HG03095 (cell line): Measurements from ENCODE around the gene RERE.
A peak's percentile ranks its signal among the peaks of the same experiment; 100 is the strongest.

Source experiments
- ATAC-seq: cut with Tn5 transposase; IDR thresholded peaks from one replicate; pipeline ENCODE4 v1.9.1; 2021; ENCODE audit warnings: moderate library complexity; ENCODE audit not compliant: unreplicated experiment

RERE gene

GRCh38 chr1:8438489-8438888 is 379.0 kb downstream of the RERE start:
- ATAC-seq, result no peak

- ATAC-seq, result no peak
These were observed 380.1 kb downstream of the RERE start for GRCh38 chr1:8437347-8437746.

GRCh38 chr1:8435569-8436071 is 381.8 kb downstream of the RERE start:
- no peak for ATAC-seq

GRCh38 chr1:8434101-8434500 is 383.3 kb downstream of the RERE start:
- ATAC-seq, result no peak

DNA sequence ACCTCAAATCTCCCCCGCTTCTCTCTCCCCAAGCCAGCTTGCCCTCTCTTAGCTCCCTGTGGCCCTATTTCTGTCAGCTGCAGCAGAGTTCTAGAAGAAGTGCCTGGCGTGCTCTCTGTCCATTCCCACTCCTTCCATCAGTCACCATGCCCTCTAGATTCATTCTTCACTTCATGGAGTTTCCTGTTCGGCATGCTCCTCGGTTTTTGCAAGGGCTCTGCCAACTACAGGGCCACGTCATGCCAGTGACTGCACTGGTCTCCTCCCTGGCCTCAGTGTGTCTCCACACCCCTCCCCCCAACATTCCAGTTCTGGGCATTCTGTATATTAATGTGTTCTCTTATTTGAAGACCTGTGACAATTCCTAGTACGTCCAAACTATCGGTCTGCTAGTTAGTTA is 385.7 kb downstream of the RERE start:
- ATAC-seq, result no peak

GRCh38 chr1:8431019-8431418 is 386.4 kb downstream of the RERE start:
- no peak for ATAC-seq

GRCh38 chr1:8430476-8430875 is 387.0 kb downstream of the RERE start:
- no peak for ATAC-seq

GRCh38 chr1:8429549-8430110 is 387.8 kb downstream of the RERE start:
- no peak for ATAC-seq

GRCh38 chr1:8428441-8428840 is 389.0 kb downstream of the RERE start:
- no peak for ATAC-seq

DNA sequence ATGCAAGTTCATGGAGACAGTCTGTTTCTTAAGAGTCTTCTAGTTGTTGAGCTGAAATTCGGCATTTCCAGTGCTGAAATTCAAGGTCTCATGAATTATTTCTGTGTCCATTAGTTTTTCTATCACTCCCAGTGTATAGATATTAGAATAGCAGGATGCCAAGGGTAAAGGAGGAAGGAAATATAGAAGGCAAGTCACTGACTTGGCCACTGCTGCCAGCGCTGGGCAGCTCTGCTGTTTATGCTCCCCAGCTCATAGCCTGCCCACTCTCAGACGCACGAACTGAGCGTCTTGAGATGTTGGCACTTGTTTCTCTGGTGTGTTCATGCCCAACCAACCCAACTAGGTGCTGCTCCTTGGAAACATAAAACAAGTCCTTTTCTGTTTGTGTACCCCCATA is 389.5 kb downstream of the RERE start:
- no peak for ATAC-seq

DNA sequence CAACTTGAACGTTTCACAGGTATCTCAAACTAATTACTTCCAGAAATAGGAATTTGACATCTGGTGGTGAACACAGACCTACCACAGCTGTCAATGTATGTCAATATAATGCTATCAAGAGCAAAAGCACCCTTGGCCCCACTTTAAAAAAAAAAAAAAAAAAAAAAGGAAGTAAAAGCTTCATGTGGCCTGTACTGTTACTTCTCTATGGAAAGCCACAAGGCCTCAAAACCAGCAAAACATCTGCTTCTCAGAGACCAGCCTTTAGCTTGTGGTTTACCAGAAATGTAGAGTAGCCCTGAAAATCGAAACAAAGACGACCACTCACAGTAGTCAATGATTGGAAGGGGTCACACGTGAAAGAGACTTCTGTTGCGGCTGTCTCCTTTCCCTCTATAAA is 389.9 kb downstream of the RERE start:
- ATAC-seq, result peak; percentile 51

DNA sequence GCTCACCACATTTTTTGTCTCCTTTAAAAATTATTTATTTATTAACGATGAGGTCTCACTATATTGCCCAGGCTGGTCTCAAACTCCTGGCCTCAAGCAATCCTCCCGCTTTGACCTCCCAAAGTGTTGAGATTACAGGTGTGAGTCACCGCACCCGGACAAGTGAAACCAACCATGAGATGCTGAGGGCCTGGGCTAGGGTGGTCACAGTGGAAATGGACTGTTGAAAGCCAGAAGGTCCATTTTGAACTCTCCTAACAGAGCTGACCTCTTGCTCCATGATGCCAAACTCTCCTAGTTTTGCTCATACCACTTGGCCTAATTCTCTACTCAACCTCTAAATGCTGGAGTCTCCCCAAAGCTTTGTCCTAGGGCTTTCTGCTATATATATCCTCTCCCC is 390.4 kb downstream of the RERE start:
- no peak for ATAC-seq

GRCh38 chr1:8425781-8426161 is 391.7 kb downstream of the RERE start:
- ATAC-seq, result no peak

DNA sequence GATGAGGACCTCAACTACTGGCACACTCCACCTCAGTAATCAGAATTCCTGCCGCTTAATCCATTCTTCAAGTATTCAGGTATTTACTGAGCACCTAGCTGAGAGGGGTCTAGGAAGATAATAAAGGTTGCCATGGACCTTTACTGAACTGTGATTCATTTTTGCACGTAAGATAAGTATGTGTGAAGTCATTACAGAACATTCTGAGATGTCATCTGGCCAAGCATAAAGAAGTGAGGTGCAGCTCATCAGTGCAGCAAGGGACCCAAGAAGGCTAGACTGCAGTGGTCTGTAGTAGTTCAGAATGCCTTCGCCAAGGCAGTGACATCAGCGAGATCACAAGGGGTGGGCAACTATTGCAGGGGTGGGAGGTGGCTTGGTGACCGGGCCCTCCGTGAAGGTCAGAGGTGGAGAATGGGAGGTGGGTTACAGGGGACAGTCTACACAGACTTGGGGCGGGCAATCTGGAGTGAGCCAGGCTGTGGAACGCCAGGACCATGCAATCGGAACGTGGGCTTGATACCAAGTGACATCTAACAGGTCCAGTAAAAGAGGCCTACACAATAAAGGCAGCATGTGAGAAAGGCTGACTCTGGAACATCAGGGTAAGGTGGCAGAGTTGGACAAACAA is 392.2 kb downstream of the RERE start:
- ATAC-seq, result no peak

GRCh38 chr1:8424539-8425116 is 392.8 kb downstream of the RERE start:
- ATAC-seq, result no peak

DNA sequence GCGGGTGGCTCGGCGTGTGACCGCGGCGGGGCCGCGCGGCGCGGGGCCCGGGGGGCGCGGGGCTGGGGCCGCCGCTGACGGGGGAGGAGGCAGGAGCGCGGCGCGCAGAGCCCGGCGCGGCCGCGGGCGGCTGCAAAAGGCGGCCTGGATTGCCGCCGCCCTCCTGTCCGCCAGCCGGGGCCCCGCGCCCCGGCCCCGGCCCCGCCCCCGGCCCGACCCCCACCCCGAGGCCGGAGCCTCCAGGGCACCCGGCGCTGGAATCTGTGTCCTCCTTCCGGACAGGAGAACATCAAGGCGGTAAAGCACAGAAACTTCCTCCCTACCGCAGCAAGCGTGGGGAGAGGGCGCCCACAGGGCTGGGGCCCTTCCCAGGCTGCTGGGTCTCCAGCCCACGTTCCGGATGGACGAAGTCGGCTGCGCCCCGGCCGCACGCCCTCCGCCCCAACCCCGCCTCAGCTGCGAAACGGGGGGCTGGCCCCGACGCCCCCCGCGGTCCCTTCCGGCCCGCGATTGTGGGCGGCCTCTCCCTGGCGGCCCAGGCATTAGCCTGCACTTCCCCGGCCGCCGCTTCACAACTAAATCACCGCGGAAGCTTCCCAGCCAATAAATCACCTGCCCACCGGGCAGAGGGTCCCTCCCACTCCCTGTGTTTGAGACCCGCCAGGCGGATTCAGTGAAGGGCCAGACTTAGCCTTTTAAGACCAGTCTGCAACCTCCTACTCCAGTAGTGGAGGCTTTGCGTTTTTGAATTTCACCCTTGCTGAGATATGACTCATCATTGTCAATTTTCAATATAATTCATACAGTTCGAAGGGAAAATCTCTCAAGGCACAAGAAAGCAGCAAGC is 393.5 kb downstream of the RERE start:
- no peak for ATAC-seq

DNA sequence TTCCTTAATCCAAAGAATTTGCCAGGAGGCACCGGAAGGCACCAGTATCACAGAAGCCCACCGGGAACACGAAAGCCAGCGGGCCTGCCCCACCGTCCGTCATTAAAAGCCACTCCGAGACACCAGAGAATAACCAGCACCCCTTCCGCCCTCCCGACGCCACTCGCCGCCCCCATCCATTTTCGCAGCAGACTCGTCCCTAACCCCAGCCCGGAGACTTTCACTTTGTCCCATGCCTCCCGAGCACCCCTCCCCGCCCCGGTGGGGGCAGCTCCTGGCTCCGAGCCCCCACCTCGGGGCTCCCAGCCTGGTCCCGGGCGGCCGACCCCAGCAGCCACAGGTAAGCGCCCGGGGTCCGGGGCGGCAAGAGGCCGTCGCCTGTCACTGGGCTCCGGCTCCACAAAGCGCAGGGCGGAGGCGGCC is 394.2 kb downstream of the RERE start:
- no peak for ATAC-seq

- no peak for ATAC-seq
These were observed 394.8 kb downstream of the RERE start for GRCh38 chr1:8422510-8423268.

- no peak for ATAC-seq
These were observed 395.7 kb downstream of the RERE start for GRCh38 chr1:8421721-8422120.

DNA sequence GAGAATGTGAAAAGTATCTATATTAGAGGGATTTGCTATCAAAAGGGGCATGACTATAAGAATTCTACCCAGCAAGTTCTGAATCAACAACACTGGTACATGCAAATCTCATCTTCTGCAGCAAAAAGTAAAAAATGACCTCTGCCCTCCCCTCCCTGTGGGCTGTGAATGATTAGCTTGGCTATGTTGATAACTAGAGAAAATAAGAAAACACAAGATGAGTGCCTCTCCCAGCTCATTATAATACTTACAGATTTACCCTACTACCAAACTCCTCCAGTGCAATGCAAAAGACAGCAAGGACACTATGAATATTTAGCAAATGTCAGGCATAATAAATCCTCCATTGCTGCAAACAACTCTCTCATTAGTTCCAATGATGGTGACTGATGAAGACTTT is 397.1 kb downstream of the RERE start:
- ATAC-seq, result no peak

- no peak for ATAC-seq
These were observed 397.6 kb downstream of the RERE start for GRCh38 chr1:8419861-8420260.
